HFFc6 (cell line): ENCODE results near the gene CLEC4G. TPM values are rescaled to one million over a fixed set of nuclear protein-coding genes. Genes with fewer than 3 reads are reported as not detected.
"Not testable (repeated sequence)": the region's sequence is repeated elsewhere in the genome, so short reads cannot be mapped to it uniquely, and the experiment has no call there.

ENCODE experiments used
- DNase-seq: peaks from one replicate; pipeline ENCODE4 v3.0.0-alpha.2; 2018
- H3K27ac Mint-ChIP-seq: 2 replicates; pipeline ENCODE4 v1.8.0; 2020; ENCODE audit warnings: mild to moderate bottlenecking, mixed read lengths
- H3K27me3 Mint-ChIP-seq: 2 replicates; pipeline ENCODE4 v1.8.0; 2021; ENCODE audit warnings: mild to moderate bottlenecking, moderate library complexity, mixed read lengths; ENCODE audit not compliant: insufficient read depth
- H3K36me3 Mint-ChIP-seq: 2 replicates; pipeline ENCODE4 v1.8.0; 2021; ENCODE audit warnings: low read depth, mixed read lengths
- H3K4me1 Mint-ChIP-seq: 2 replicates; pipeline ENCODE4 v1.8.0; 2020; ENCODE audit warnings: low read depth, mixed read lengths
- H3K4me3 Mint-ChIP-seq: 2 replicates; pipeline ENCODE4 v1.8.0; 2020; ENCODE audit warnings: mild to moderate bottlenecking, moderate library complexity, mixed read lengths
- H3K9me3 Mint-ChIP-seq: 2 replicates; pipeline ENCODE4 v1.8.0; 2020; ENCODE audit warnings: mild to moderate bottlenecking, mixed read lengths
- total RNA-seq, 6 experiments: library from RNA; stranded (reverse); fragmentation: NEBNext Ultra II Directional; extraction: Animal tissue kit (Norgen Biotek cat#: 25700); gene quantifications; 2 replicates in 1 of 6; 3 replicates in 5 of 6; pipeline ENCODE4 v1.2.3, GENCODE V29; 2021
- TF ChIP-seq, protein P1 (sequence below): fragments of 200-600 bp; sonication (generic); IDR thresholded peaks from 2 replicates; pipeline ENCODE4 v1.5.0; 2021; ENCODE audit warnings: antibody characterized with exemption, mild to moderate bottlenecking

CLEC4G gene
- total RNA-seq, 6 experiments from 2014 or later: not detected

DNA sequence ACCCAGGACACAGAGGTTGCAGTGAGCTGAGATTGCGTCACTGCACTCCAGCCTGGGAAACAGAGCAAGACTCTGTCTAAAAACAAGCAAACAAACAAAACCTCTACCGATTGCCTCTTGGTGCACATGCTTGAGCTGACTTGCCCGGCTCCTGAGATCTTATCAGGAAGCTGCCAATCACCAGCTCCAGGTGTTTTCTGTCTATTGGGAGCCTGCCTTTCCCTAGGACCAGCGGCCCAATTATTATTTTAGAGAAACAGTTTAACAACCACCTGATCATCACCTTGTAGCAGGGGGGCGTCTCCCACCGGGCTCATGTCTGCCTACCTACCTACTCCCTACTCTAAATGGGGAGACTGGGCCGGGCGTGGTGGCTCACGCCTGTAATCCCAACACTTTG, 41.9 kb upstream of the CLEC4G start:
- TF ChIP-seq, protein P1, sequence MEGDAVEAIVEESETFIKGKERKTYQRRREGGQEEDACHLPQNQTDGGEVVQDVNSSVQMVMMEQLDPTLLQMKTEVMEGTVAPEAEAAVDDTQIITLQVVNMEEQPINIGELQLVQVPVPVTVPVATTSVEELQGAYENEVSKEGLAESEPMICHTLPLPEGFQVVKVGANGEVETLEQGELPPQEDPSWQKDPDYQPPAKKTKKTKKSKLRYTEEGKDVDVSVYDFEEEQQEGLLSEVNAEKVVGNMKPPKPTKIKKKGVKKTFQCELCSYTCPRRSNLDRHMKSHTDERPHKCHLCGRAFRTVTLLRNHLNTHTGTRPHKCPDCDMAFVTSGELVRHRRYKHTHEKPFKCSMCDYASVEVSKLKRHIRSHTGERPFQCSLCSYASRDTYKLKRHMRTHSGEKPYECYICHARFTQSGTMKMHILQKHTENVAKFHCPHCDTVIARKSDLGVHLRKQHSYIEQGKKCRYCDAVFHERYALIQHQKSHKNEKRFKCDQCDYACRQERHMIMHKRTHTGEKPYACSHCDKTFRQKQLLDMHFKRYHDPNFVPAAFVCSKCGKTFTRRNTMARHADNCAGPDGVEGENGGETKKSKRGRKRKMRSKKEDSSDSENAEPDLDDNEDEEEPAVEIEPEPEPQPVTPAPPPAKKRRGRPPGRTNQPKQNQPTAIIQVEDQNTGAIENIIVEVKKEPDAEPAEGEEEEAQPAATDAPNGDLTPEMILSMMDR: no peak
- no peak for DNase-seq
- Mint-ChIP-seq H3K4me1 (peaks cover 8% of the 10 kb centered on the region), H3K27ac (no peak overlapping the region), H3K9me3 (no peaks in the 10 kb centered on the region), H3K4me3 (no peak overlapping the region), H3K36me3 (no peaks in the 10 kb centered on the region), H3K27me3 (peaks cover 34% of the 10 kb centered on the region)

DNA sequence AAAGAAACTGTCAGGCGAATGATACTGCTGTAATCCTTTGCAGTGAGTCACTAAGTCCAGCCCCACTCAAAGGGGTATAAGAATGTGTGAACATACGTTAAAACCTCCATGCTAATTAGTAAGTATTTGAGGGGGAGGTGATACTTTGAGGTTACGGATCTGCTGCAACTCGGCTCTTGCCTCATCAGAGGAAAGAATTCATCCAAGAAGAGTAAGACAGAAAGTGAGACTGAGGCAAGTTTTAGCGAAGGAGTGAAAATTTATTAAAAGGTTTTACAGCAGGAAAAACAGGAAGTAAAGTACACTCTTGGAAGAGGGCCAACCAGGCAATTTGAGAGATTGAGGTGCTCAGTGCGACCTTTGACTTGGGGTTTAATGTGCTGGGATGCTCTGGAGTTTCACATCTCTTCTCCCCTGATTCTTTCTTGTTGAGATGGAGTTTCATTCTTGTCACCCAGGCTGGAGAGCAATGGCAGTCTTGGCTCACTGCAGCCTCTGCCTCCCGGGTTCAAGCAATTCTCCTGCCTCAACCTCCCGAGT, 40.9 kb upstream of the CLEC4G start:
- peaks cover 36% of the 10 kb centered on the region for H3K27me3 Mint-ChIP-seq
- no peak for DNase-seq
- H3K4me1 Mint-ChIP-seq: peaks cover 8% of the 10 kb centered on the region
- H3K9me3 Mint-ChIP-seq: no peaks in the 10 kb centered on the region
- H3K4me3 Mint-ChIP-seq: no peak overlapping the region; the same call in 1 of the 2 replicates
- H3K36me3 Mint-ChIP-seq: no peaks in the 10 kb centered on the region
- no peak overlapping the region for H3K27ac Mint-ChIP-seq
- TF ChIP-seq, protein P1: no peak

DNA sequence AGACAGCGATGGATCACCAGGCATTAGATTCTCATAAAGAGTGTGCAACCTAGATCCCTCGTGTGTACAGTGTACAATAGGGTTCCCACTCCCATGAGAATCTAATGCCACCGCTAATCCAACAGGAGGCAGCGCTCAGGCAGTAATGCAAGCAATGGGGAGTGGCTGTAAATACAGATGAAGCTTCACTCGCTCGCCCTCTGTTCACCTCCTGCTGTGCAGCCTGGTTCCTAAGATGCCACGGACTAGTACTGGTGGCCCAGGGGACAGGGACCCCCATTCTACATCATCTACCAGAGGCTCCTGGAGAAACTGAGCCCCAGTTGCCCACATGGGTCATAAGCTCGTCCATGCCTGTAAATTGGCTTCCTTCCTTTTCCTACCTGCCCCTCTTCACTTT, 39.2 kb upstream of the CLEC4G start:
- no peaks in the 10 kb centered on the region for H3K36me3 Mint-ChIP-seq
- peaks cover 8% of the 10 kb centered on the region for H3K4me1 Mint-ChIP-seq
- no peak overlapping the region for H3K27ac Mint-ChIP-seq
- H3K9me3 Mint-ChIP-seq: no peaks in the 10 kb centered on the region
- TF ChIP-seq, protein P1: no peak
- DNase-seq: no peak
- no peak overlapping the region for H3K4me3 Mint-ChIP-seq
- peaks cover 29% of the 10 kb centered on the region for H3K27me3 Mint-ChIP-seq

DNA sequence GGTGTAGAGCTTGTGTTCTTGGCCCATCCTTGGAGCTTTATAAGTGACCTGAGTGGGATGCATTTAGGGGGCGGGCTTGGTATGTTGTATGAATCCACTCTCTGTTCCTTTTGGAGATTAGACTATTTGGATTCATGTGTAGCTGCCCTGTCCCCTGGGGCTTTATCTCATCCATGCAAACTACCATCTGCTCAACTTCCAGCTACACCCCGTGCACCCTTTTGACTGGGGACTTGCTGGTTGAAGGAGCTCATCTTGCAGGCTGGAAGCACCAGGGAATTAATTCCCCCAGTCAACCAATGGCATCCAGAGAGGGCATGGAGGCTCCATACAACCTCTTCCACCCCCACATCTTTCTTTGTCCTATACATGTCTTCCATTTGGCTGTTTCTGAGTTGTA, 37.3 kb upstream of the CLEC4G start:
- no peak for DNase-seq
- no peak overlapping the region for H3K27ac Mint-ChIP-seq
- peaks cover 19% of the 10 kb centered on the region for H3K27me3 Mint-ChIP-seq
- H3K36me3 Mint-ChIP-seq: no peaks in the 10 kb centered on the region
- TF ChIP-seq, protein P1: no peak
- H3K4me1 Mint-ChIP-seq: peaks cover 8% of the 10 kb centered on the region
- no peak overlapping the region for H3K4me3 Mint-ChIP-seq
- no peaks in the 10 kb centered on the region for H3K9me3 Mint-ChIP-seq

DNA sequence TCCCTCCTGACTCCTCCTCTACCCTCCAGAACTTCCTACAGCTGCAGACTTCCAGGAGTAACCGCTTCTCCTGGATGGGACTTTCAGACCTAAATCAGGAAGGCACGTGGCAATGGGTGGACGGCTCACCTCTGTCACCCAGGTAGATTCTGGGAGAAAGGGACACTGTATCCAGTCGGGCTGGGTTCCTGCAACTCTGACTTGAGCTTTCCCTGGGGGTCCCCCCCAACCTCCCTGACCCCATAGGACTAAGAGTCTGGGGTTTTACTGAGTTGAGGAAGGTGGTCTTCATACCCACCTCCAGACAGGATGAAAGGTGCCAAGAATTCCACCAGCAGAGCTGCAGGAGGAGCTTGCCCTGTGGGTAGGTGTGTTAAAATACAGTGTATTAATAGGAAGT, 35.6 kb upstream of the CLEC4G start:
- TF ChIP-seq, protein P1: no peak
- Mint-ChIP-seq H3K9me3 (no peaks in the 10 kb centered on the region), H3K27ac (no peak overlapping the region), H3K27me3 (peaks cover 20% of the 10 kb centered on the region), H3K4me3 (no peak overlapping the region), H3K4me1 (peaks cover 1% of the 10 kb centered on the region), H3K36me3 (no peaks in the 10 kb centered on the region)
- no peak for DNase-seq

DNA sequence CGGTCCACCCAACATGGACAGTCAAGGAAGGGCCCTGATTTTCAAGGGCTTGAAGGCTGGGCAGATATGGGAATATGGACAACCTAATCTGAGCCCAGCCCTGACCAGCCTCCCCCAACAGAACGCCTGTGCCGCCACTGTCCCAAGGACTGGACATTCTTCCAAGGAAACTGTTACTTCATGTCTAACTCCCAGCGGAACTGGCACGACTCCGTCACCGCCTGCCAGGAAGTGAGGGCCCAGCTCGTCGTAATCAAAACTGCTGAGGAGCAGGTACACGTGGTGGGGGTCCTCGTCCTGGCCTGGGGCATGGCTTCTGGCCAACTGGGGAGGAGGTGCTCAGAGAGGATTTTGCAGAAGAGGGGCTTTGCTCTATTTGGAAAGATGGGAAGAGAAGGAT, 34.6 kb upstream of the CLEC4G start:
- no peak overlapping the region for H3K27ac Mint-ChIP-seq
- H3K4me3 Mint-ChIP-seq: no peak overlapping the region
- H3K9me3 Mint-ChIP-seq: peaks cover under 1% of the 10 kb centered on the region; the same call in 1 of the 2 replicates
- peaks cover 20% of the 10 kb centered on the region for H3K27me3 Mint-ChIP-seq
- no peak for DNase-seq
- H3K36me3 Mint-ChIP-seq: no peaks in the 10 kb centered on the region
- TF ChIP-seq, protein P1: no peak
- no peaks in the 10 kb centered on the region for H3K4me1 Mint-ChIP-seq

DNA sequence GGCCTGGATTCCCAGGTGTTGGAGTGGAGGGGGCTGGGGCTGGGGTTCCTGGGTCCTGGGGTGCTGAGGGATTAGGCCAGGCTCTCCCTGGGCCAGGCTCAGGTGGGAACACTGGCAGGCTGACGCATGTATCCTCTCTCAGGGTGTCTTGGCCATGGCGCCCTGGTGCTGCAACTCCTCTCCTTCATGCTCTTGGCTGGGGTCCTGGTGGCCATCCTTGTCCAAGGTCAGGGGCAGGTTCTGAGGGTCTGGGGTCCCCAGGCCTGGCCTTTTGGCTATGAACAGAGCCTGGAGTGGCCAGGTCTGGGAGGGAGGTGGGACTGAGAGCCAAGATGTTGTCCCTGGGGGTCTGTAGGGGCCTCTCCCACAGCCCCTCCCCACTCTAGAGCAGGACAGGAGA, 33.1 kb upstream of the CLEC4G start:
- DNase-seq, H3K4me1 Mint-ChIP-seq, H3K27ac Mint-ChIP-seq, H3K4me3 Mint-ChIP-seq, H3K36me3 Mint-ChIP-seq, H3K9me3 Mint-ChIP-seq: not testable (repeated sequence)
- H3K27me3 Mint-ChIP-seq: peaks cover 23% of the 10 kb centered on the region

DNA sequence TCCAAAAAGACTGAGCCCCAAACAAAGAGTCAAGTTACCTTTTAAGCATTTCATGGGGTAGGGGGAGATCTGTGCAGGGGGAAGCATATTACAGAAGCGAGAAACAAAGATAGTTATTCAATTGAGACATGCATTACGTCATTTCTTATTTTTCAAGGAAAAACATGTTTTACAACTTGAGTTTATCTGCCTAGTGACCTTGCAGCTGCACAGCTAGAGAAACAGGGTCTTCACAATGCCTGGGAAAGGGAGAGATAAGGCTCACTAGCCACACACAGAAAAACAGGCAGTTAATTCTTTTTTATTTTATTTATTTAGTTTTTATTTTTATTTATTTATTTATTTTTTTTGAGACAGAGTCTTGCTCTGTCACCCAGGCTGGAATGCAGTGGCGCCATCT, 32.2 kb upstream of the CLEC4G start:
- H3K27ac Mint-ChIP-seq, H3K4me1 Mint-ChIP-seq, DNase-seq, H3K36me3 Mint-ChIP-seq, H3K4me3 Mint-ChIP-seq: not testable (repeated sequence)
- Mint-ChIP-seq H3K9me3 (peaks cover 12% of the 10 kb centered on the region), H3K27me3 (peaks cover 21% of the 10 kb centered on the region)
